AG04450 (cell line): ENCODE data around the gene TANC1. TPM values are rescaled to one million over a fixed set of nuclear protein-coding genes. Genes with fewer than 3 reads are reported as not detected.

Source experiments
- CTCF ChIA-PET: fragments of 300-600, 350-600 bp; formaldehyde crosslinking; extraction: SDS; loops from one replicate; lab custom pipeline; 2022; ENCODE audit warnings: antibody characterized with exemption, inconsistent platforms; lab: Charles Lee
- POLR2A ChIA-PET: fragments of 350-600 bp; formaldehyde crosslinking; extraction: SDS; loops from one replicate; lab custom pipeline; 2021; ENCODE audit warnings: antibody characterized with exemption, inconsistent platforms; lab: Yijun Ruan, JAX
- DNase-seq: peaks from one replicate; pipeline ENCODE4 v3.0.0-alpha.2; 2011; ENCODE audit warnings: low read depth, low spot score
- H3K27ac ChIP-seq: one replicate; pipeline ENCODE4 v1.5.1; 2012; ENCODE audit warnings: low read depth, low read length, control low read depth
- H3K27me3 ChIP-seq: one replicate; pipeline ENCODE4 v1.6.0; 2012; ENCODE audit warnings: low read length; ENCODE audit not compliant: control insufficient read depth, insufficient read depth
- H3K4me3 ChIP-seq: 2 replicates; pipeline ENCODE4 v1.5.1; 2011; ENCODE audit warnings: mild to moderate bottlenecking, low read depth, low read length, control low read depth
- H3K9me3 ChIP-seq: 2 replicates; pipeline ENCODE4 v1.5.1; 2012; ENCODE audit warnings: low read length; ENCODE audit not compliant: control insufficient read depth, insufficient read depth
- polyA plus RNA-seq: library from polyadenylated mRNA; depleted of rRNA; stranded (reverse); fragments of >200 nt; gene quantifications from 2 replicates; pipeline ENCODE4 v1.2.3, GENCODE V29; 2011
- TF ChIP-seq, protein P1 (sequence below): IDR thresholded peaks from 2 replicates; pipeline ENCODE4 v1.5.1; 2011; ENCODE audit warnings: low read depth, low read length, control low read depth, inconsistent platforms

Gene TANC1
- polyA plus RNA-seq, 1 experiment, result 28.0 TPM

DNA sequence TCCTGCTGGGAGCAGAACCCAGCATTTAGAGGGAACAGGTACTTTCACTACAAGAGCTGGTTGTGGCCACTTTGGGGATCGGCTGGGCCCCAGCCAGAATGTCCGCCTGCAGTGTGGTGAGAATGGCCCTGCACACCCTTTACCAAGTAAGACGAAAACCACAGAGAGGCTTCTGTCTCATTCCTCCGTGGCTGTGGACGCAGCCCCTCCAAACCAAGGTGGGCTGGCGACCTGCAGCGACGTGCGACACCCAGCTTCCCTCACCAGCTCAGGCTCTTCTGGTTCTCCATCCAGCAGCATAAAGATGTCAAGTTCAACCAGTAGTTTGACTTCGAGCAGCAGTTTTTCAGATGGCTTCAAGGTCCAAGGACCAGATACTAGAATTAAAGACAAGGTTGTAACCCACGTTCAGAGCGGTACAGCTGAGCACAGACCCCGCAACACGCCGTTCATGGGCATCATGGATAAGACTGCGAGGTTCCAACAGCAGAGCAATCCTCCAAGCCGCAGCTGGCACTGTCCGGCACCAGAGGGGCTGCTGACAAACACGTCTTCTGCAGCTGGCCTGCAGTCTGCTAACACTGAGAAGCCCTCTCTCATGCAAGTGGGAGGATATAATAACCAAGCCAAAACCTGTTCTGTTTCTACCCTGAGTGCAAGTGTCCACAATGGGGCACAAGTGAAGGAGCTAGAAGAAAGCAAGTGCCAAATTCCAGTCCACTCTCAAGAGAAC is 261.9 kb downstream of the TANC1 start:
- H3K9me3 ChIP-seq, result no peaks in the 10 kb centered on the region
- ChIA-PET CTCF (no interaction called here), POLR2A (no interaction called here)
- H3K27ac ChIP-seq, result no peak overlapping the region
- no peak for DNase-seq
- H3K27me3 ChIP-seq, result no peaks in the 10 kb centered on the region
- H3K4me3 ChIP-seq, result no peak overlapping the region
- TF ChIP-seq, protein P1, sequence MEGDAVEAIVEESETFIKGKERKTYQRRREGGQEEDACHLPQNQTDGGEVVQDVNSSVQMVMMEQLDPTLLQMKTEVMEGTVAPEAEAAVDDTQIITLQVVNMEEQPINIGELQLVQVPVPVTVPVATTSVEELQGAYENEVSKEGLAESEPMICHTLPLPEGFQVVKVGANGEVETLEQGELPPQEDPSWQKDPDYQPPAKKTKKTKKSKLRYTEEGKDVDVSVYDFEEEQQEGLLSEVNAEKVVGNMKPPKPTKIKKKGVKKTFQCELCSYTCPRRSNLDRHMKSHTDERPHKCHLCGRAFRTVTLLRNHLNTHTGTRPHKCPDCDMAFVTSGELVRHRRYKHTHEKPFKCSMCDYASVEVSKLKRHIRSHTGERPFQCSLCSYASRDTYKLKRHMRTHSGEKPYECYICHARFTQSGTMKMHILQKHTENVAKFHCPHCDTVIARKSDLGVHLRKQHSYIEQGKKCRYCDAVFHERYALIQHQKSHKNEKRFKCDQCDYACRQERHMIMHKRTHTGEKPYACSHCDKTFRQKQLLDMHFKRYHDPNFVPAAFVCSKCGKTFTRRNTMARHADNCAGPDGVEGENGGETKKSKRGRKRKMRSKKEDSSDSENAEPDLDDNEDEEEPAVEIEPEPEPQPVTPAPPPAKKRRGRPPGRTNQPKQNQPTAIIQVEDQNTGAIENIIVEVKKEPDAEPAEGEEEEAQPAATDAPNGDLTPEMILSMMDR, result no peak

DNA sequence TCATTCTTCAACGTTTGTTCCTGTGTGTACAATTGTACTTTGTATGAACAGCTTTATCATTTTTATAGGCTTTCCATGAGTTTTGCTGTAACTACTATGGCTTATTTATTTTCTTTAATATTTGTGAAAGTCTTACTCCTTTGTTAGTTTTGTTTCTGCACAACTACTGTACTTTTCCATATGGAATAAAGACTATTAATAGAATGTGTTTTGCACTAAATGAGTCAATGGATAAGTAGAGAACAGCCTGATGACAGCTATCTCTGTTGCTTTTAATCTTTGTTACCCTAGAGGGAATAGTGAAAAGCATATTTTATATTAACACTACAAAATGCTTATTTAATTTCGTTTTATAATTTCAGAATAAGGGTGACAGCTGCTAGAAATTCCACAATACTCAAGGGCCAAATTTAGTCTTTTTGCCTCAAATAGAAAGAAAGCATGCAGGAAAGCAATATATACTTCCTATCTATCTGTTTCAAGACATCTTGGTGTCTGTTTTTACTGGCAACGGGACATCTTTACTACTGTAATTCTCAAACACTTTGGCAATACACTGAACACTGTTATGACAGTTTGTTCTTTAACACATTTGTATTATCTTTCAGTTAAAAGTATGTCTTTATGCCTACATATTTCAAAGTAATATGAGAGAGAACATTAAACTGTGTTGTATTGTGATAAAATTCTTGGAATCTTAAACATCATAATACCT is 264.2 kb downstream of the TANC1 start:
- TF ChIP-seq, protein P1, result no peak
- DNase-seq, result no peak
- ChIA-PET CTCF (interaction anchor here (1.1 kb wide), 1 partner anchor 114 kb away, joined by 4 read pairs; no protein-coding TSS in a partner anchor), POLR2A (interaction anchor here (0.6 kb wide), 1 partner anchor 139 kb away, joined by 5 read pairs; no protein-coding TSS in a partner anchor)
- Histone ChIP-seq H3K4me3 (no peak overlapping the region), H3K27me3 (no peaks in the 10 kb centered on the region), H3K27ac (no peak overlapping the region), H3K9me3 (no peaks in the 10 kb centered on the region)

DNA sequence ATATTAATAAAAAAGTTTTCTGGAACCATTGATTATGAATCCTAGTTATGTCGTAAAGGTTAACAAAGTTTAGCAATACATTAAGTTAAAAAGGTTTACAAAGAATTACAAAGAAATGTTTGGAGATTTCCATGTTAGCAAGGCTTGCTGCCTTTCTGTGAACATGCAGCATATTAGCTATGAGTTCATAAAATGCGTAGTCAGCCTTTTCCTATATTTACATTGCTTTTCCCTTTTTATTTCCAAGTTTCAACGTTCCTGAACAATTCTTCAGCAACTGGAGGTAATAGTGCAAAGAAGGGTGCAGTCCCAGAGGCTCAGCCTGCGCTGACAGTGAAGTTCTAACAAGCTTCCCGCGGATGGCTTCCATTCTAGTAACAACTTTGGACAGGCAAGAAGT is 266.4 kb downstream of the TANC1 start:
- no peak for DNase-seq
- H3K4me3 ChIP-seq, result no peak overlapping the region
- H3K27ac ChIP-seq, result no peak overlapping the region
- no peaks in the 10 kb centered on the region for H3K27me3 ChIP-seq
- CTCF ChIA-PET, result no interaction called here
- no peaks in the 10 kb centered on the region for H3K9me3 ChIP-seq
- TF ChIP-seq, protein P1, result no peak
- POLR2A ChIA-PET, result no interaction called here

DNA sequence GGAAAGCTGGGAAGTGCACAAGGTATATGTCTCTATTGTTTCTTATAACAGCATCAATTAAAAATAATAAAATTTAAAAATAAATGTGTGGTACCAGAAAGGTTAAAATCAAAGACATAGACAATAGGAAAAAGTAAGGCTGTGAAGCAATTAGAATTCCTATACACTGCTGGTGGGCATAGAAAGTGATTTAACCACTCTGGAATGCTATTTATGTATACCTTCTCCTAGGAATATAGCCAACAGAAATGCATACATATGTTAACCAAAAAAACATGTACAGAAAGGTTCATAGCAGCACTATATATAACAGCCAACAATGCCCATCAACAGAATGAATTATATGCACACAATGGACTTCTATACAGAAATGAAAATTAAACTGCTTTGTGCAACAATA is 275.1 kb downstream of the TANC1 start:
- CTCF ChIA-PET, result interaction anchor here (0.6 kb wide), 2 partner anchors 113 to 342 kb away, joined by 3 read pairs; no protein-coding TSS in a partner anchor
- POLR2A ChIA-PET, result no interaction called here
- no peak for DNase-seq
- Histone ChIP-seq H3K27me3 (no peaks in the 10 kb centered on the region), H3K9me3 (no peaks in the 10 kb centered on the region), H3K27ac (no peak overlapping the region), H3K4me3 (no peak overlapping the region)
- TF ChIP-seq, protein P1, result no peak

DNA sequence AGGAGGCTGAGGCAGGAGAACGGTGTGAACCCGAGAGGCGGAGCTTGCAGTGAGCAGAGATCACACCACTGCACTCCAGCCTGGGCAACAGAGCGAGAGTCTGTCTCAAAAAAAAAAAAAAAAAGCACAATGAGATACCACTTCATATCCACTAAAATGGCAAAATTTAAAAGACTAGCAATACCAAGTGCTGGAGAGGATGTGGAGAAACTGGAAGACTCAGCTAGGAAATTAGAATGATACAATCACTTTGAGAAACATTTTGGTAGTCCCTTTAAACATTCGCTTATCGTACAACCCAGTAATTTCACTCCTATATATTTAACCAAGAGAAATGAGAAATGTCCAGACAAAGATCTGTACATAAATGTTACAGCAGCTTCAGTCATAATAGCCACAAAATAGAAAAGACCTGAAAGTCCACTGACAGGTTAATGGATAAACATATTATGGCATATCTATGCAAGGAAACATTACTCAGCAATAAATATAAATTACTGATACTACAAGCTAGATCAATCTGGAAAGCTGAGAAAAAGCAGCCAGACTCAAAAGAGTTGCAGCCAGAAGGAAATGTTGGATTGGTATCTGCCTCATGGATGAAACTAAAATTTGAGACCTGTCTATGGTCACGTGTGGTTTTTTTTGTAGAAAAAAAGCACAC is 278.0 kb downstream of the TANC1 start:
- H3K9me3 ChIP-seq, result no peaks in the 10 kb centered on the region
- POLR2A ChIA-PET, result no interaction called here
- CTCF ChIA-PET, result no interaction called here
- no peak overlapping the region for H3K4me3 ChIP-seq
- no peaks in the 10 kb centered on the region for H3K27me3 ChIP-seq
- no peak overlapping the region for H3K27ac ChIP-seq
- TF ChIP-seq, protein P1, result no peak
- no peak for DNase-seq
